Epithelial cell of esophagus (primary cell): ENCODE results near the gene RNU6-9.
A peak's percentile ranks its signal among the peaks of the same experiment; 100 is the strongest.

Experiments used
- DNase-seq: peaks from one replicate; pipeline ENCODE4 v3.0.0; 2010; ENCODE audit warnings: low read depth
- H3K4me3 ChIP-seq: 2 replicates; pipeline ENCODE4 v1.5.1; 2011; ENCODE audit warnings: mild to moderate bottlenecking, low read length, control low read depth
- TF ChIP-seq, protein P1 (sequence below): IDR thresholded peaks from 2 replicates; pipeline ENCODE4 v1.5.1; 2011; ENCODE audit warnings: low read depth, mild to moderate bottlenecking, low read length, control low read depth, inconsistent platforms; ENCODE audit not compliant: insufficient read depth; ENCODE audit errors: missing control alignments

The RNU6-9 gene

GRCh38 chr19:897442-898039, 4.3 kb downstream of the RNU6-9 start:
- no peak for DNase-seq
- H3K4me3 ChIP-seq, result no peak overlapping the region
- TF ChIP-seq, protein P1, sequence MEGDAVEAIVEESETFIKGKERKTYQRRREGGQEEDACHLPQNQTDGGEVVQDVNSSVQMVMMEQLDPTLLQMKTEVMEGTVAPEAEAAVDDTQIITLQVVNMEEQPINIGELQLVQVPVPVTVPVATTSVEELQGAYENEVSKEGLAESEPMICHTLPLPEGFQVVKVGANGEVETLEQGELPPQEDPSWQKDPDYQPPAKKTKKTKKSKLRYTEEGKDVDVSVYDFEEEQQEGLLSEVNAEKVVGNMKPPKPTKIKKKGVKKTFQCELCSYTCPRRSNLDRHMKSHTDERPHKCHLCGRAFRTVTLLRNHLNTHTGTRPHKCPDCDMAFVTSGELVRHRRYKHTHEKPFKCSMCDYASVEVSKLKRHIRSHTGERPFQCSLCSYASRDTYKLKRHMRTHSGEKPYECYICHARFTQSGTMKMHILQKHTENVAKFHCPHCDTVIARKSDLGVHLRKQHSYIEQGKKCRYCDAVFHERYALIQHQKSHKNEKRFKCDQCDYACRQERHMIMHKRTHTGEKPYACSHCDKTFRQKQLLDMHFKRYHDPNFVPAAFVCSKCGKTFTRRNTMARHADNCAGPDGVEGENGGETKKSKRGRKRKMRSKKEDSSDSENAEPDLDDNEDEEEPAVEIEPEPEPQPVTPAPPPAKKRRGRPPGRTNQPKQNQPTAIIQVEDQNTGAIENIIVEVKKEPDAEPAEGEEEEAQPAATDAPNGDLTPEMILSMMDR, result no peak

DNA sequence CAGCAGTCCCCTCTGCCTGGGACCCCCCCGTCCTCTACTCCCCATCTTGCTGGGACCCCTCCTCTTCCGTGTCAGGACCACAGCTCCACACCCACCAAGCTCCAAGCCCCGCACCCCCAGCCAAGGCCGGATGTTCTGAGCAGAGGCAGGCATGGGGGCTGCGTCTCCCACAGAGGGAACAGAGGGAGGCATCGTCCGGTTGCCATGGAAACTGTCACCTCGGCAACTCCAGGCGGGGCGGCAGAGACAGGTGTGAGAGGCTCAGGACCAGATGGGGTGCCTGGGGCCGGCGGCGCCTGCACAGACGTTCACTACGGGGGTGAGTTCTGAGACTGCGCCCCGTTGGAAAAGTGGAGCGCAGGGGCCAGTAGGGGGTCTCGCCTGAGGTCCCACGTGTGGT, 5.4 kb downstream of the RNU6-9 start:
- TF ChIP-seq, protein P1, result no peak
- DNase-seq, result no peak
- H3K4me3 ChIP-seq, result no peak overlapping the region

GRCh38 chr19:899336-900042, 6.2 kb downstream of the RNU6-9 start:
- H3K4me3 ChIP-seq, result no peak overlapping the region
- no peak for DNase-seq
- TF ChIP-seq, protein P1, result no peak

DNA sequence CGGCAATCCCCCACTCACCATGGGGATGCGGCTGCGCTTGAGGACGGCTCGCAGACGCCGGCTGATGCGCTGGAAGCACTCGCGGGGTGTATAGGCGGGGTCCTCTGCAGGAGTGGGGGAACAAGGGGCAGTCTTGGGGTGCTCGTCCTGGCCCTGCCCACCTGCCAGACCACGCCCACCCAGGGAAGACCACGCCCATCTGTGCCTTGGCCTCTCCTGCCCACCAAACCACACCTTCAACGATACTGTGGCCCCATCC, 6.7 kb downstream of the RNU6-9 start:
- no peak overlapping the region for H3K4me3 ChIP-seq
- DNase-seq, result no peak
- TF ChIP-seq, protein P1, result no peak

DNA sequence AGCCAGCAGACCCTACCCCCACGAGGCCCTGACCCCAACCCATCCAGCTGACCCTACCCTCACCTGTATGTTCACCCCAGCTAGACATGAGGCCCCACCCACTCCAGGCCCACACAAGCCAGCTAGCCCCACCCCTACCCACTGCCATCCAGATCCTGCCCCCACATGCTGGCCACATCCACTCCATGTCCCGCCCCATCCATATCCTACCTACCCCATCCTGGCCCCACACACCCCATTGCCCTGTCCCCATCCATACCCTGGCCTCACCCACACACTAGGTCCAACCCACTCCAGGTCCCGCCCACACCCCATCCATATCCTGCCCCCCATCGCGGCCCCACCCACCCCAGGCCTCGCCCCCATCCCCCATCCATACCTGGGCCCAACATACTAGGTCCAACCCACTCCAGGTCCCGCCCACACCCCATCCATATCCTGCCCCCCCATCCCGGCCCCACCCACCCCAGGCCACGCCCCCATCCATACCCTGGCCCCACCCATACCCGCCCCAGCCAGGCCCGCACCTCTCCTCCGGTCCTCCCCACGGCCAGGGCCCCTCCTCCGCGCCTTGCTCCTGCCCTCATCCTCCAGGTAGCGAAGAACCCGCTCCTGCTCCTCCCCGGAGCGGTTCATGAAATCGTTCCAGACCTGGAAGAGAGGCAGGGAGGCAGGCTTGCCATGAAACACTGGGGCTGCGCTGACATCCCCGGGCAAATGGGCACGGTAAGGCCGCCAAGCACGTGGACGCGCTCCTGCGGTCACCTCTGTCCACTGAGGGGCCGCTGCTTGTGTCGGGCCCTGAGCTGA, 7.2 kb downstream of the RNU6-9 start:
- TF ChIP-seq, protein P1, result no peak
- peak; percentile 53 for DNase-seq

DNA sequence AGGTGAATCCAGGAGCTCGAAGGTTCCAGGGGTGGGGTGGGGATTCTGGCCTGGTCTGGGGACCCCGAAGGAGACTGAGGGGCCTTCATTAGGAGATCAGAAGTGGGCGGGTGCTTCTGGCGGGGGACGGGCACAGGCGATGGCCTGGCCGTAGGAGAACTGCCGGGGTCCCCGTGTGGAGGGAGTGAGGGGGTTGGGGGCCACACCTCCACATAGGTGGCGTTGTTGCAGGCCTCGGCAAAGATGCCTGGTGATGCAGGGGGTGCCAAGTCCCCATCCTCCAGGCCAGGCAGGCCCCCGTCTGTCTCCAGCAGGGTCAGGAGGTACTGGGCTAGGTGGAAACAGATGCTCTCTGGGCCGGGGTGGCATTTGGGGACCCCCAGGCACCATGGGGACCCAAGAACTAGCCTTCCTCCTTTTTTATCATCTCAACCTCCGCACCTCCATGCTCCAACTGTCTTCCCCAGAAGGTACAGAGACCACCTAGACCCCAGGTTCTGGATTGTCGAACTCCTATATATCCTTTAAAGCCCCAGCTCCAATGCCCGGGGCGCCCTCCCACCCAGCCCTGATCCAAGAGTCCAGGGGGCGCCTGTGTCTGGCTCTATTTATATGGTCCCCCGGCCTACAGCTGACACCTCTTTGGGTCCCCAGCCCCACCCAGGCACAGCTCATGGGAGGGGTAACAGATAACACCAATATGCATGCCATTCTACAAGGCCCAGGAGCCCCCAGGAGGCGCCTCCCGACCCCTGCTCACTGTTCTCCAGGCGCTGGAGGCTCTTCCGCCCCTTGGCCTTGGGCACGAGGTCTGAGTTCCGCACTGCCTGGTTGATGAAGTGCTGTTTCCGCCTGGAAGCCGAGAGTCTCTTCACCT, 8.2 kb downstream of the RNU6-9 start:
- no peak for DNase-seq
- TF ChIP-seq, protein P1, result no peak
- H3K4me3 ChIP-seq, result no peak overlapping the region

More for the DNA sequence above, 7.2 kb downstream of the RNU6-9 start:
- no peak overlapping the region for H3K4me3 ChIP-seq
